ENCODE measurements around the gene REEP5. TPM values are rescaled to one million over a fixed set of nuclear protein-coding genes. Genes with fewer than 3 reads are reported as not detected.
A peak's percentile ranks its signal among the peaks of the same experiment; 100 is the strongest.
"Not testable (repeated sequence)": the region's sequence is repeated elsewhere in the genome, so short reads cannot be mapped to it uniquely, and the experiment has no call there.

The REEP5 gene
- total RNA-seq, 1 experiment from 2014 or later, result 99.3 TPM

GRCh38 chr5:112902561-112902960 lies 19.5 kb downstream of the REEP5 start:
- CTCF ChIA-PET, result no interaction called here

GRCh38 chr5:112895682-112896081 lies 26.3 kb downstream of the REEP5 start:
- no peak for DNase-seq
- intact Hi-C loops (cut with micrococcal nuclease; ENCODE audit: unreplicated experiment), result no loop called here
- no peaks in the 10 kb centered on the region for H3K4me1 Mint-ChIP-seq (ENCODE audit: low read depth, unreplicated experiment)
- no peak overlapping the region for H3K4me3 Mint-ChIP-seq (ENCODE audit: unreplicated experiment)
- TF ChIP-seq CTCF (IDR thresholded peaks at IDR 0.05; ENCODE audit: insufficient read depth in 1 of 2, low read depth in 1 of 2, low read length in 1 of 2, severe bottlenecking in 1 of 2, unreplicated experiment in 1 of 2), result no peak
- BruUV-seq (replicated peaks), result no TSS peak
- H3K27me3 ChIP-seq (replicated peaks; ENCODE audit: control insufficient read depth, insufficient read depth, low read length), result no peaks in the 10 kb centered on the region
- no peaks in the 10 kb centered on the region for H3K9me3 Mint-ChIP-seq (ENCODE audit: unreplicated experiment)
- H3K9me3 ChIP-seq, result no peaks in the 10 kb centered on the region
- no peak overlapping the region for H3K4me3 ChIP-seq (ENCODE audit: low read depth, low read length)
- H3K4me1 ChIP-seq, result no peaks in the 10 kb centered on the region
- H3K36me3 Mint-ChIP-seq (ENCODE audit: insufficient read depth, unreplicated experiment), result peaks cover 66% of the 10 kb centered on the region
- no peak overlapping the region for H3K27ac Mint-ChIP-seq (ENCODE audit: unreplicated experiment)
- CTCF ChIA-PET, result no interaction called here
- POLR2A ChIA-PET, result no interaction called here
- H3K27me3 Mint-ChIP-seq (ENCODE audit: insufficient read depth, unreplicated experiment), result no peaks in the 10 kb centered on the region
- H3K36me3 ChIP-seq (ENCODE audit: control insufficient read depth, insufficient read depth, low read length), result no peaks in the 10 kb centered on the region; the same call in 1 of the 2 replicates

More at GRCh38 chr5:112902561-112902960, 19.5 kb downstream of the REEP5 start:
- TF ChIP-seq CTCF (IDR thresholded peaks at IDR 0.05; ENCODE audit: insufficient read depth in 1 of 2, low read depth in 1 of 2, low read length in 1 of 2, severe bottlenecking in 1 of 2, unreplicated experiment in 1 of 2), result no peak
- intact Hi-C loops (cut with micrococcal nuclease; ENCODE audit: unreplicated experiment), result no loop called here
- H3K36me3 Mint-ChIP-seq (ENCODE audit: insufficient read depth, unreplicated experiment), result peaks cover 54% of the 10 kb centered on the region
- H3K4me1 ChIP-seq, result no peaks in the 10 kb centered on the region
- no peak for DNase-seq
- H3K9me3 ChIP-seq, result no peaks in the 10 kb centered on the region
- POLR2A ChIA-PET, result no interaction called here
- H3K27me3 ChIP-seq (replicated peaks; ENCODE audit: control insufficient read depth, insufficient read depth, low read length), result no peaks in the 10 kb centered on the region
- H3K27ac Mint-ChIP-seq (ENCODE audit: unreplicated experiment), result no peak overlapping the region
- H3K27me3 Mint-ChIP-seq (ENCODE audit: insufficient read depth, unreplicated experiment), result no peaks in the 10 kb centered on the region
- H3K4me3 ChIP-seq (ENCODE audit: low read depth, low read length), result no peak overlapping the region
- H3K36me3 ChIP-seq (ENCODE audit: control insufficient read depth, insufficient read depth, low read length), result no peaks in the 10 kb centered on the region; the same call in 1 of the 2 replicates
- BruUV-seq (replicated peaks), result no TSS peak
- no peak overlapping the region for H3K4me3 Mint-ChIP-seq (ENCODE audit: unreplicated experiment)
- no peaks in the 10 kb centered on the region for H3K9me3 Mint-ChIP-seq (ENCODE audit: unreplicated experiment)
- H3K4me1 Mint-ChIP-seq (ENCODE audit: low read depth, unreplicated experiment), result no peaks in the 10 kb centered on the region

- H3K4me1 ChIP-seq, result no peaks in the 10 kb centered on the region
- intact Hi-C loops (cut with micrococcal nuclease; ENCODE audit: unreplicated experiment), result no loop called here
- TF ChIP-seq CTCF (IDR thresholded peaks at IDR 0.05; ENCODE audit: insufficient read depth in 1 of 2, low read depth in 1 of 2, low read length in 1 of 2, severe bottlenecking in 1 of 2, unreplicated experiment in 1 of 2), result no peak
- H3K9me3 Mint-ChIP-seq (ENCODE audit: unreplicated experiment), result no peaks in the 10 kb centered on the region
- no peaks in the 10 kb centered on the region for H3K9me3 ChIP-seq
- no peaks in the 10 kb centered on the region for H3K27me3 Mint-ChIP-seq (ENCODE audit: insufficient read depth, unreplicated experiment)
- no peak overlapping the region for H3K4me3 ChIP-seq (ENCODE audit: low read depth, low read length)
- no peak overlapping the region for H3K4me3 Mint-ChIP-seq (ENCODE audit: unreplicated experiment)
- no peaks in the 10 kb centered on the region for H3K27me3 ChIP-seq (replicated peaks; ENCODE audit: control insufficient read depth, insufficient read depth, low read length)
- CTCF ChIA-PET, result no interaction called here
- H3K4me1 Mint-ChIP-seq (ENCODE audit: low read depth, unreplicated experiment), result no peaks in the 10 kb centered on the region
- DNase-seq, result no peak
- H3K36me3 Mint-ChIP-seq (ENCODE audit: insufficient read depth, unreplicated experiment), result peaks cover 58% of the 10 kb centered on the region
- BruUV-seq (replicated peaks), result no TSS peak
- no peak overlapping the region for H3K27ac Mint-ChIP-seq (ENCODE audit: unreplicated experiment)
- H3K36me3 ChIP-seq (ENCODE audit: control insufficient read depth, insufficient read depth, low read length), result no peaks in the 10 kb centered on the region
- POLR2A ChIA-PET, result no interaction called here
Observed at GRCh38 chr5:112892776-112893175, 29.3 kb downstream of the REEP5 start.

GRCh38 chr5:112892066-112892465 lies 30.0 kb downstream of the REEP5 start:
- H3K9me3 ChIP-seq; H3K36me3 ChIP-seq (ENCODE audit: control insufficient read depth, insufficient read depth, low read length); intact Hi-C loops (cut with micrococcal nuclease; ENCODE audit: unreplicated experiment); H3K27ac Mint-ChIP-seq (ENCODE audit: unreplicated experiment); H3K27me3 ChIP-seq (replicated peaks; ENCODE audit: control insufficient read depth, insufficient read depth, low read length); H3K4me3 ChIP-seq (ENCODE audit: low read depth, low read length); H3K4me3 Mint-ChIP-seq (ENCODE audit: unreplicated experiment); DNase-seq; H3K4me1 Mint-ChIP-seq (ENCODE audit: low read depth, unreplicated experiment); H3K9me3 Mint-ChIP-seq (ENCODE audit: unreplicated experiment); POLR2A ChIA-PET; H3K27me3 Mint-ChIP-seq (ENCODE audit: insufficient read depth, unreplicated experiment); H3K4me1 ChIP-seq; CTCF ChIA-PET: not testable (repeated sequence)
- TSS peak; percentile 31 for BruUV-seq (replicated peaks)
- H3K36me3 Mint-ChIP-seq (ENCODE audit: insufficient read depth, unreplicated experiment), result peaks cover 51% of the 10 kb centered on the region
